ENCODE data around the gene BMP10. TPM values are rescaled to one million over a fixed set of nuclear protein-coding genes. Genes with fewer than 3 reads are reported as not detected.

The BMP10 gene
- 0.57 TPM for total RNA-seq
- not detected for polyA plus RNA-seq

GRCh38 chr2:68871159-68871764 is at the start of gene BMP10:
TSS of gene BMP10 (minus strand) at chr2:68871397. CDS start at chr2:68871358, 39 bp downstream.
- peaks cover 0 to 3% (median 0%) of the 10 kb centered on the region in 7 donors for H3K9me3 Mint-ChIP-seq

GRCh38 chr2:68920481-68921170 is 49.4 kb upstream of the BMP10 start:
- DNase-seq, result no peak
- Mint-ChIP-seq H3K9me3 (no peaks in the 10 kb centered on the region), H3K4me1 (peaks cover 0 to 7% (median 5%) of the 10 kb centered on the region in 4 donors), H3K27ac (no peak overlapping the region), H3K27me3 (peaks cover 4% of the 10 kb centered on the region), H3K4me3 (no peak overlapping the region), H3K36me3 (no peaks in the 10 kb centered on the region)
- no peaks in the 10 kb centered on the region for H3K36me3 ChIP-seq (ENCODE audit: control insufficient read depth, insufficient read depth, low read length)
- ATAC-seq (ENCODE audit: low read depth in 2 of 2), result no peak
- H3K4me1 ChIP-seq (ENCODE audit: control insufficient read depth, insufficient read depth, low read length, poor library complexity, severe bottlenecking), result peaks cover 5% of the 10 kb centered on the region
- H3K4me3 ChIP-seq (ENCODE audit: low read depth, low read length), result no peak overlapping the region
- no peak overlapping the region for H3K27ac ChIP-seq (ENCODE audit: insufficient read depth, low read length, poor library complexity, severe bottlenecking)
- no peaks in the 10 kb centered on the region for H3K9me3 ChIP-seq (ENCODE audit: control insufficient read depth in 2 of 2, low read length in 2 of 2)
- H3K27me3 ChIP-seq (ENCODE audit: control insufficient read depth, insufficient read depth, low read length), result no peaks in the 10 kb centered on the region

More at GRCh38 chr2:68871159-68871764, at the start of gene BMP10:
- ATAC-seq (ENCODE audit: low read depth in 2 of 2) (no peak), DNase-seq (no peak)
- Mint-ChIP-seq H3K27me3 (peaks cover 8% of the 10 kb centered on the region), H3K36me3 (no peaks in the 10 kb centered on the region), H3K4me1 (peaks cover 0 to 5% (median 0%) of the 10 kb centered on the region in 4 donors), H3K27ac (no peak within 1 kb of the TSS), H3K4me3 (no peak within 1 kb of the TSS)
- H3K4me1 ChIP-seq (ENCODE audit: control insufficient read depth, insufficient read depth, low read length, poor library complexity, severe bottlenecking), result no peaks in the 10 kb centered on the region
- H3K27me3 ChIP-seq (ENCODE audit: control insufficient read depth, insufficient read depth, low read length), result peaks cover 3% of the 10 kb centered on the region
- no peaks in the 10 kb centered on the region for H3K36me3 ChIP-seq (ENCODE audit: control insufficient read depth, insufficient read depth, low read length)
- no peak within 1 kb of the TSS for H3K4me3 ChIP-seq (ENCODE audit: low read depth, low read length)
- no peak within 1 kb of the TSS for H3K27ac ChIP-seq (ENCODE audit: insufficient read depth, low read length, poor library complexity, severe bottlenecking)
- no peaks in the 10 kb centered on the region for H3K9me3 ChIP-seq (ENCODE audit: control insufficient read depth in 2 of 2, low read length in 2 of 2)

- Histone ChIP-seq H3K4me1 (ENCODE audit: control insufficient read depth, insufficient read depth, low read length, poor library complexity, severe bottlenecking) (peaks cover under 1% of the 10 kb centered on the region), H3K4me3 (ENCODE audit: low read depth, low read length) (no peak overlapping the region), H3K36me3 (ENCODE audit: control insufficient read depth, insufficient read depth, low read length) (no peaks in the 10 kb centered on the region), H3K9me3 (ENCODE audit: control insufficient read depth in 2 of 2, low read length in 2 of 2) (no peaks in the 10 kb centered on the region), H3K27me3 (ENCODE audit: control insufficient read depth, insufficient read depth, low read length) (no peaks in the 10 kb centered on the region), H3K27ac (ENCODE audit: insufficient read depth, low read length, poor library complexity, severe bottlenecking) (no peak overlapping the region)
- H3K9me3 Mint-ChIP-seq, result no peaks in the 10 kb centered on the region
- H3K27ac Mint-ChIP-seq, result peak overlapping the region in 1 of 3 donors; percentile 3
- H3K36me3 Mint-ChIP-seq, result no peaks in the 10 kb centered on the region
- H3K4me3 Mint-ChIP-seq, result no peak overlapping the region
- DNase-seq (no peak), ATAC-seq (ENCODE audit: low read depth in 2 of 2) (no peak)
- no peaks in the 10 kb centered on the region for H3K4me1 Mint-ChIP-seq
- H3K27me3 Mint-ChIP-seq, result no peaks in the 10 kb centered on the region
Observed at GRCh38 chr2:68918497-68918896, 47.3 kb upstream of the BMP10 start.

GRCh38 chr2:68917034-68917718 is 46.0 kb upstream of the BMP10 start:
- Histone ChIP-seq H3K27ac (ENCODE audit: insufficient read depth, low read length, poor library complexity, severe bottlenecking) (no peak overlapping the region), H3K4me1 (ENCODE audit: control insufficient read depth, insufficient read depth, low read length, poor library complexity, severe bottlenecking) (peaks cover 13% of the 10 kb centered on the region), H3K4me3 (ENCODE audit: low read depth, low read length) (no peak overlapping the region), H3K36me3 (ENCODE audit: control insufficient read depth, insufficient read depth, low read length) (no peaks in the 10 kb centered on the region), H3K27me3 (ENCODE audit: control insufficient read depth, insufficient read depth, low read length) (no peaks in the 10 kb centered on the region), H3K9me3 (ENCODE audit: control insufficient read depth in 2 of 2, low read length in 2 of 2) (no peaks in the 10 kb centered on the region)
- Mint-ChIP-seq H3K27ac (no peak overlapping the region), H3K4me3 (no peak overlapping the region), H3K9me3 (no peaks in the 10 kb centered on the region), H3K36me3 (no peaks in the 10 kb centered on the region), H3K27me3 (no peaks in the 10 kb centered on the region), H3K4me1 (no peaks in the 10 kb centered on the region)
- no peak for ATAC-seq (ENCODE audit: low read depth in 2 of 2)
- no peak for DNase-seq

- no peak overlapping the region for H3K4me3 ChIP-seq (ENCODE audit: low read depth, low read length)
- ATAC-seq (ENCODE audit: low read depth in 2 of 2) (no peak), DNase-seq (no peak)
- no peaks in the 10 kb centered on the region for H3K4me1 Mint-ChIP-seq
- H3K36me3 ChIP-seq (ENCODE audit: control insufficient read depth, insufficient read depth, low read length), result no peaks in the 10 kb centered on the region
- no peak overlapping the region for H3K4me3 Mint-ChIP-seq
- no peak overlapping the region for H3K27ac ChIP-seq (ENCODE audit: insufficient read depth, low read length, poor library complexity, severe bottlenecking)
- no peaks in the 10 kb centered on the region for H3K9me3 Mint-ChIP-seq
- H3K36me3 Mint-ChIP-seq, result no peaks in the 10 kb centered on the region
- H3K27me3 Mint-ChIP-seq, result no peaks in the 10 kb centered on the region
- no peaks in the 10 kb centered on the region for H3K27me3 ChIP-seq (ENCODE audit: control insufficient read depth, insufficient read depth, low read length)
- H3K4me1 ChIP-seq (ENCODE audit: control insufficient read depth, insufficient read depth, low read length, poor library complexity, severe bottlenecking), result peaks cover 23% of the 10 kb centered on the region
- H3K9me3 ChIP-seq (ENCODE audit: control insufficient read depth in 2 of 2, low read length in 2 of 2), result no peaks in the 10 kb centered on the region
- H3K27ac Mint-ChIP-seq, result no peak overlapping the region
Observed at GRCh38 chr2:68916226-68916625, 45.0 kb upstream of the BMP10 start.

- no peak for ATAC-seq (ENCODE audit: low read depth in 2 of 2)
- Histone ChIP-seq H3K27ac (ENCODE audit: insufficient read depth, low read length, poor library complexity, severe bottlenecking) (no peak overlapping the region), H3K4me3 (ENCODE audit: low read depth, low read length) (no peak overlapping the region), H3K4me1 (ENCODE audit: control insufficient read depth, insufficient read depth, low read length, poor library complexity, severe bottlenecking) (peaks cover 28% of the 10 kb centered on the region), H3K36me3 (ENCODE audit: control insufficient read depth, insufficient read depth, low read length) (no peaks in the 10 kb centered on the region), H3K9me3 (ENCODE audit: control insufficient read depth in 2 of 2, low read length in 2 of 2) (no peaks in the 10 kb centered on the region), H3K27me3 (ENCODE audit: control insufficient read depth, insufficient read depth, low read length) (no peaks in the 10 kb centered on the region)
- Mint-ChIP-seq H3K27ac (no peak overlapping the region), H3K27me3 (no peaks in the 10 kb centered on the region), H3K4me1 (peaks cover 0 to 3% (median under 1%) of the 10 kb centered on the region in 4 donors), H3K4me3 (no peak overlapping the region), H3K9me3 (no peaks in the 10 kb centered on the region), H3K36me3 (no peaks in the 10 kb centered on the region)
- no peak for DNase-seq
Observed at GRCh38 chr2:68915393-68915792, 44.2 kb upstream of the BMP10 start.

GRCh38 chr2:68913359-68913758 is 42.2 kb upstream of the BMP10 start:
- Mint-ChIP-seq H3K4me1 (peaks cover 9 to 23% (median 17%) of the 10 kb centered on the region in 4 donors), H3K36me3 (no peaks in the 10 kb centered on the region), H3K9me3 (no peaks in the 10 kb centered on the region), H3K27me3 (no peaks in the 10 kb centered on the region), H3K4me3 (no peak overlapping the region), H3K27ac (no peak overlapping the region)
- Histone ChIP-seq H3K27me3 (ENCODE audit: control insufficient read depth, insufficient read depth, low read length) (no peaks in the 10 kb centered on the region), H3K4me1 (ENCODE audit: control insufficient read depth, insufficient read depth, low read length, poor library complexity, severe bottlenecking) (peaks cover 44% of the 10 kb centered on the region), H3K27ac (ENCODE audit: insufficient read depth, low read length, poor library complexity, severe bottlenecking) (peak overlapping the region; percentile 61), H3K9me3 (ENCODE audit: control insufficient read depth in 2 of 2, low read length in 2 of 2) (no peaks in the 10 kb centered on the region), H3K36me3 (ENCODE audit: control insufficient read depth, insufficient read depth, low read length) (no peaks in the 10 kb centered on the region), H3K4me3 (ENCODE audit: low read depth, low read length) (no peak overlapping the region)
- DNase-seq, result no peak
- ATAC-seq (ENCODE audit: low read depth in 2 of 2), result no peak

Data from CD4-positive, CD25-positive, alpha-beta regulatory T cell (primary cell).